GM06990 (cell line): Measurements from ENCODE around the gene PCBP4.

Experiments used
- DNase-seq: peaks from one replicate; pipeline ENCODE4 v3.0.0-alpha.2; 2011; ENCODE audit not compliant: insufficient read length; ENCODE audit errors: extremely low read depth
- H3K27me3 ChIP-seq: replicated peaks from 2 replicates; pipeline ENCODE4 v1.6.0; 2011; ENCODE audit warnings: low read length; ENCODE audit not compliant: control insufficient read depth, insufficient read depth
- H3K36me3 ChIP-seq: 2 replicates; pipeline ENCODE4 v1.5.1; 2011; ENCODE audit warnings: low read length; ENCODE audit not compliant: control insufficient read depth, insufficient read depth
- H3K4me3 ChIP-seq: replicated peaks from 2 replicates; pipeline ENCODE4 v1.5.1; 2011; ENCODE audit warnings: low read depth, mild to moderate bottlenecking, control low read depth, low read length
- CTCF ChIP-seq: IDR thresholded peaks from 2 replicates; pipeline ENCODE4 v1.5.1; 2011; ENCODE audit warnings: low read length, control low read depth, mild to moderate bottlenecking, inconsistent platforms; ENCODE audit not compliant: insufficient read depth, poor library complexity, severe bottlenecking

PCBP4 gene

DNA sequence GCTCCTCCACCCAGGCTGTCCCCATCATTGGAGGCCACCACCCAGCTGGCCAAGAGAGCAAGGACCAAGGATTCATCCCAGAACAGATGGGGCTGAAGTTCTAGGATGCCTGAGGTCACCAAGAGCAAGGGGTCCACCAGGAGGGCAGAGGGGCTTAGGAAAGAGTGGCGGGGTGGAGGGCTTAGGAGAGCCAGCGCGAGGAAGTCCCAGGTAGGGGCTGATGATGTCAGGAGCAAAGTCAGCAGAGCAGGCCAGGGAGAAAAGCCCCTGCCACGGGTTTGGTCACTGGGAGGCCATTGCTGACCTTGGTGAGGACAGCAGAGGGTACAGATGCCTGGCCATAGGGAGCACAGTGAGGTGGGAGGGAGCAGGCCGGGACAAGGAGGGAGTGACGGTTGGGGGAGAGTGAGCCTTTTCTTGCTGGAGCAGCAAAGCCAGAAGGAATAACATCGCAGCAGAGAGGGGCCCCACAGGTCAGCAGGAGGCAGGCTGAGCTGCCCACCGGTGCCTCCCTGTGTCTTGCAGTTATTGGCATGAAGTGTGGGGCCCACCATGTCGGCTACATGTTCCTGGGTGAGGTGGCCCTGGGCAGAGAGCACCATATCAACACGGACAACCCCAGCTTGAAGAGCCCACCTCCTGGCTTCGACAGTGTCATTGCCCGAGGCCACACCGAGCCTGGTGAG, 19.9 kb downstream of the PCBP4 start:
- DNase-seq = no peak
- Histone ChIP-seq H3K4me3 (no peak overlapping the region), H3K27me3 (no peaks in the 10 kb centered on the region), H3K36me3 (peaks cover 17% of the 10 kb centered on the region)
- no peak for TF ChIP-seq CTCF

DNA sequence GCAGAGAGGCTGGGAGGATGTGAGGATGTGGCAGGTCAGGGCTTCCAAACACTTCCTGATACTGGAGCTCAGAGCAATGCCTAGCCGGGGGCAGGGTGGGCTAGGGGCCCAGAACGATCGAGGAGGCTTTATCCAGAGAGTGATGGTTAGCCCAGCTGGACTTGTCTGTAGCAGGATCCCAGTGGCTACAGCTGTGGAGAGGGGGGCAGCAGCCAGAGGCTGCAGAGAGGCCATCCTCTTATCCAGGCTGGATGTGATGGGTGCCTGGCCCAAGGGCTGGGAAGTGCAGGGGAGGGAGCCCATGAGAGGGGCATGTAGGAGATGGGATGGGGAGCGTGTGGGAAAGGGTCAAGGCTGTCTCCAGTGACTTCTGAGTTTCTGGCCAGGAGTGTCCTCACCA, 20.5 kb downstream of the PCBP4 start:
- no peak for DNase-seq
- peaks cover 17% of the 10 kb centered on the region for H3K36me3 ChIP-seq
- no peak overlapping the region for H3K4me3 ChIP-seq
- no peak for TF ChIP-seq CTCF
- H3K27me3 ChIP-seq = no peaks in the 10 kb centered on the region

DNA sequence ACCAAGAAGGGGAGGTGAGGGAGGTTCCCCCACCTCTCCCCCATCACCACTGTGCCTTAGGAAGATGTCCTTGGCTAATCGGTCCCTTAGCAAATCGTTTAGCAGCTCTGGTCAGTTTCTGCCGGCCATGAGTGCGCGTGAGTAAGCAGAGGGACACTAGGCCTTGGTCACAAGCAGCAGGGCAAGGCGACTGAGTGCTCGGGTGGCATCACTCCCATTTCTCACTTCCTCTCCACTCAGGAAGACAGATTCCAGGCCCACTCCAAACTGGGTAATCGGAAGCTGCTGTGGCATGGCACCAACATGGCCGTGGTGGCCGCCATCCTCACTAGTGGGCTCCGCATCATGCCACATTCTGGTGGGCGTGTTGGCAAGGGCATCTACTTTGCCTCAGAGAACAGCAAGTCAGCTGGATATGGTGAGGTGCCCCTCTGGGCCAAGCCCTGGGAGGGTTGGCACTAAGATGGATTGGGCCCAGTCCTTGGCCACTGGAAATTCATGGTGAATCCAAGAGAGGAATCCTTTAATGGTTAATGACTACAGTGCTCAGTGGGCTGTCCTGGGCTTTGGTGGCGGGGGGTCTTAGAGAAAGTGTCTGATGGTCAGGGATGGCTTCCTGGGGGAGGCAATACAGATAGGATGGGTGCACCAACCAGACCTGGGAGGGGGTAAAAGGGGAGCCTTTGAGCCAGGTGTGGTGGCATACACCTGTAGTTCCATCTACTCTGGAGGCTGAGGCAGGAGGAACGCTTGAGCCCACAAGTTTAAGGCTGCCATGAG, 21.1 kb downstream of the PCBP4 start:
- TF ChIP-seq CTCF = no peak
- no peaks in the 10 kb centered on the region for H3K27me3 ChIP-seq
- peaks cover 17% of the 10 kb centered on the region for H3K36me3 ChIP-seq
- DNase-seq = no peak
- no peak overlapping the region for H3K4me3 ChIP-seq

- no peaks in the 10 kb centered on the region for H3K27me3 ChIP-seq
- no peak overlapping the region for H3K4me3 ChIP-seq
- H3K36me3 ChIP-seq = peaks cover 17% of the 10 kb centered on the region
- TF ChIP-seq CTCF = no peak
- no peak for DNase-seq
Observed at GRCh38 chr3:51945031-51945840, 22.0 kb downstream of the PCBP4 start.

DNA sequence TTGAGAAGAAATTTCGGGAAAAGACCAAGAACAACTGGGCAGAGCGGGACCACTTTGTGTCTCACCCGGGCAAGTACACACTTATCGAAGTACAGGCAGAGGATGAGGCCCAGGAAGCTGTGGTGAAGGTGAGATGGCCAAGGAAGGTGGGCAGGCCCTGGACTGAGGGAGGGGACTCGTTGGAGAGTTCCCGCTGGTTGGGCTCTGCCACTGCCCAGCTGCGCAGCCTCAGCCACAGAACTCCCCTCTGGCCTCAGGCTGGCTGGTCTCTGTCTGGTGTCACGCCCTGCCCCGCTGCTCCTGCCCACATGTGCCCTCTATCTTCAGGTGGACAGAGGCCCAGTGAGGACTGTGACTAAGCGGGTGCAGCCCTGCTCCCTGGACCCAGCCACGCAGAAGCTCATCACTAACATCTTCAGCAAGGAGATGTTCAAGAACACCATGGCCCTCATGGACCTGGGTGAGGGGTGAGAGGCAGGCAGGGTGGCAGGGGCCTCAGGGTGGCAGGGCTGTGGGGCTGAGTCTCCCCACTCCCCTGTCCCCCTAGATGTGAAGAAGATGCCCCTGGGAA, 22.7 kb downstream of the PCBP4 start:
- no peak for TF ChIP-seq CTCF
- Histone ChIP-seq H3K4me3 (no peak overlapping the region), H3K36me3 (peaks cover 17% of the 10 kb centered on the region), H3K27me3 (no peaks in the 10 kb centered on the region)
- DNase-seq = no peak
